Activated B cell treated with CpG ODN at 0.5 μM for 24 hours (primary cell): ENCODE results near the gene INSC. TPM values are rescaled to one million over a fixed set of nuclear protein-coding genes. Genes with fewer than 3 reads are reported as not detected.

Source experiments
- ATAC-seq: fragments of 200-7000 bp; cut with Tn5 transposase; one replicate; pipeline ENCODE4 v1.10.0; 2021; ENCODE audit warnings: low read depth, mild to moderate bottlenecking, moderate library complexity
- CTCF ChIA-PET: fragments of 350-600 bp; sonication (Branson Sonifier 250); formaldehyde crosslinking; loops from one replicate; lab custom pipeline; 2021; ENCODE audit warnings: antibody characterized with exemption; lab: Charles Lee
- POLR2A ChIA-PET: fragments of 350-600 bp; sonication (Branson Sonifier 250); formaldehyde crosslinking; loops from one replicate; lab custom pipeline; 2021; ENCODE audit warnings: antibody characterized with exemption; lab: Charles Lee
- DNase-seq: peaks from one replicate; pipeline ENCODE4 v3.0.0; 2022
- H3K27ac Mint-ChIP-seq: one replicate; pipeline ENCODE4 v1.8.0; 2020; ENCODE audit warnings: mixed read lengths
- H3K27me3 Mint-ChIP-seq: one replicate; pipeline ENCODE4 v1.8.0; 2021; ENCODE audit warnings: mixed read lengths
- H3K36me3 Mint-ChIP-seq: one replicate; pipeline ENCODE4 v1.8.0; 2021; ENCODE audit warnings: low read depth, mixed read lengths
- H3K4me1 Mint-ChIP-seq: one replicate; pipeline ENCODE4 v1.8.0; 2021; ENCODE audit warnings: mixed read lengths
- H3K4me3 Mint-ChIP-seq: one replicate; pipeline ENCODE4 v1.8.0; 2020; ENCODE audit warnings: mild to moderate bottlenecking, mixed read lengths
- H3K9me3 Mint-ChIP-seq: one replicate; pipeline ENCODE4 v1.8.0; 2020; ENCODE audit warnings: mixed read lengths
- intact Hi-C: fragments of 100-400 bp; cut with micrococcal nuclease; formaldehyde crosslinking; loops from one replicate; pipeline ENCODE4 v1.15.1; 2024
- total RNA-seq: library from RNA; stranded (reverse); gene quantifications from 2 replicates; pipeline ENCODE4 v1.2.3, GENCODE V29; 2022
- TF ChIP-seq, protein P1 (sequence below): fragments of 200-600 bp; IDR thresholded peaks from one replicate; pipeline ENCODE4 v1.8.0; 2022; ENCODE audit warnings: antibody characterized with exemption, mild to moderate bottlenecking

Gene INSC
- total RNA-seq, 1 donor from 2014 or later: not detected

DNA sequence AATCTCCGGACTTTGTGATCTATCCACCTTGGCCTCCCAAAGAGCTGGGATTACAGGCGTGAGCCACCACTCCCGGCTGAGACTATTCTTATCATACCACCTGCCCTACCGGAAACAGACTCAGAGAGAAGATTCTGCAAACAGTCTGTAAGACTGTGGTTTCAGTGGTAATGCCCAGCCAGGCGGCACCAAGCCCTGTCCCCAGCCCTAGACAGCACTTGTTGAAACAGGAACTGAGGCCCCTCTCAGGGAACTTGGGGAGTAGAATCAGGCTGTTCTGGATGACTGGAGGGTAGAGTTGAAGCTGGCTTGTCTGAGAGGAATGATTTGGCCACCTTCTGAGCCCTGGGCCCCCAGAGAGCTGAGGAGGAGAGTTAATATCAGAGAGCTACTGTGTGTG, 1.3 kb upstream of the INSC start:
- intact Hi-C loops: loop anchor here (1.0 to 10.0 kb wide), 5 partner anchors 21 to 1449 kb away; partner anchors contain the start of genes CYP2R1 and FAR1
- DNase-seq: peak; percentile 54
- Mint-ChIP-seq H3K27ac (peak overlapping the region; percentile 79), H3K36me3 (no peaks in the 10 kb centered on the region), H3K9me3 (no peaks in the 10 kb centered on the region), H3K4me3 (peak overlapping the region; percentile 70), H3K4me1 (peaks cover 77% of the 10 kb centered on the region), H3K27me3 (peaks cover 13% of the 10 kb centered on the region)
- peak; percentile 94 for ATAC-seq
- ChIA-PET POLR2A (interaction anchor here (1.1 to 2.0 kb wide), 3 partner anchors 37 to 799 kb away, joined by 3 to 7 read pairs (median 5); no protein-coding TSS in a partner anchor), CTCF (interaction anchor here (0.9 to 7.0 kb wide), 5 partner anchors 8 to 206 kb away, joined by 3 to 50 read pairs (median 3); no protein-coding TSS in a partner anchor)
- TF ChIP-seq, protein P1, sequence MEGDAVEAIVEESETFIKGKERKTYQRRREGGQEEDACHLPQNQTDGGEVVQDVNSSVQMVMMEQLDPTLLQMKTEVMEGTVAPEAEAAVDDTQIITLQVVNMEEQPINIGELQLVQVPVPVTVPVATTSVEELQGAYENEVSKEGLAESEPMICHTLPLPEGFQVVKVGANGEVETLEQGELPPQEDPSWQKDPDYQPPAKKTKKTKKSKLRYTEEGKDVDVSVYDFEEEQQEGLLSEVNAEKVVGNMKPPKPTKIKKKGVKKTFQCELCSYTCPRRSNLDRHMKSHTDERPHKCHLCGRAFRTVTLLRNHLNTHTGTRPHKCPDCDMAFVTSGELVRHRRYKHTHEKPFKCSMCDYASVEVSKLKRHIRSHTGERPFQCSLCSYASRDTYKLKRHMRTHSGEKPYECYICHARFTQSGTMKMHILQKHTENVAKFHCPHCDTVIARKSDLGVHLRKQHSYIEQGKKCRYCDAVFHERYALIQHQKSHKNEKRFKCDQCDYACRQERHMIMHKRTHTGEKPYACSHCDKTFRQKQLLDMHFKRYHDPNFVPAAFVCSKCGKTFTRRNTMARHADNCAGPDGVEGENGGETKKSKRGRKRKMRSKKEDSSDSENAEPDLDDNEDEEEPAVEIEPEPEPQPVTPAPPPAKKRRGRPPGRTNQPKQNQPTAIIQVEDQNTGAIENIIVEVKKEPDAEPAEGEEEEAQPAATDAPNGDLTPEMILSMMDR: no peak

DNA sequence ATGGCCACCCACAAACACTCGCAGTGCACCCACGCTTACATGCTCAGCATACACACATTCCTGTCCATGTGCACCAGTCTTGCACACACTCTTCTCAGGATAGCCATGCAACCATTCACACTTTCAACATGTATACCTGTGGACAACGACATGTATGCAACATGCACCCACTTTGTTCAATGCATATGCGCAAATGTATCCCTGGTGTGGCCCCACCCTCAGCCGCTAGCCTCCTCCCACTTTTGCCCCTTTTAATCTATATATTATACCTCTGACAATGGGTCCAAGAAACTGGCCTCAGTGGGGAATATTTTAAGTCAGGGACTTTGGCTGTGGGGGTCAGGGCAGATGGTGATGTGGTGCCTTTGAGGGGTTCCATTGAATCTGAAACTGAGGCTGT, 963 bp downstream of the INSC start:
- Mint-ChIP-seq H3K4me1 (peaks cover 64% of the 10 kb centered on the region), H3K9me3 (no peaks in the 10 kb centered on the region), H3K27me3 (peaks cover 17% of the 10 kb centered on the region), H3K4me3 (no peak overlapping the region), H3K36me3 (no peaks in the 10 kb centered on the region), H3K27ac (no peak overlapping the region)
- ATAC-seq: no peak
- TF ChIP-seq, protein P1: no peak
- intact Hi-C loops: loop anchor here (10.0 kb wide), 1 partner anchor 1451 kb away; the partner anchor contains the start of gene FAR1
- CTCF ChIA-PET: interaction anchor here (7.0 kb wide), 1 partner anchor 15 kb away, joined by 50 read pairs; no protein-coding TSS in a partner anchor
- DNase-seq: no peak
- POLR2A ChIA-PET: no interaction called here

DNA sequence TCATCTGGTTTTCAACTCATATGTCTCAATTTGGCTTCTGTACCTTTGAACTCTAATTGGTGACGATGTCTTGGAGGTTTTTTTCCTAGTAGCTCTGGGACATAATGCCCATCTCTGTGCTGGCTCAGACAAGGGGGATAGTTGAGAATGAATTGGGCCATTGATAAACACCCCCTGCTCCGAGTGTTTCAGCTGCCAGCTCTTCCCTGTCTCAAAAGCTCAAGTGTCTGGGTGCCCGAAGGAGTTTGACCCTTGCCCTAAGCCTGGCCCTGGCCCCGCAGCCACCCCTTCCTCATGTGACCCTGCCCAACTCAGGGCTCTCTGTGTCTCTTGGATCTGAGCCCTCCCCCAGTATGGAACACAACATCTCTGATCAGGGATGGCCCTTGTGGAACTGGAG, 3.0 kb downstream of the INSC start:
- Mint-ChIP-seq H3K4me1 (peaks cover 44% of the 10 kb centered on the region), H3K36me3 (no peaks in the 10 kb centered on the region), H3K27ac (no peak overlapping the region), H3K4me3 (no peak overlapping the region), H3K27me3 (peaks cover 17% of the 10 kb centered on the region), H3K9me3 (no peaks in the 10 kb centered on the region)
- TF ChIP-seq, protein P1: no peak
- ChIA-PET POLR2A (no interaction called here), CTCF (interaction anchor here (0.7 to 1.3 kb wide), 2 partner anchors 11 to 17 kb away, joined by 3 to 4 read pairs; no protein-coding TSS in a partner anchor)
- DNase-seq (no peak), ATAC-seq (no peak)
- intact Hi-C loops: loop anchor here (10.0 kb wide), 1 partner anchor 1453 kb away; the partner anchor contains the start of gene FAR1

DNA sequence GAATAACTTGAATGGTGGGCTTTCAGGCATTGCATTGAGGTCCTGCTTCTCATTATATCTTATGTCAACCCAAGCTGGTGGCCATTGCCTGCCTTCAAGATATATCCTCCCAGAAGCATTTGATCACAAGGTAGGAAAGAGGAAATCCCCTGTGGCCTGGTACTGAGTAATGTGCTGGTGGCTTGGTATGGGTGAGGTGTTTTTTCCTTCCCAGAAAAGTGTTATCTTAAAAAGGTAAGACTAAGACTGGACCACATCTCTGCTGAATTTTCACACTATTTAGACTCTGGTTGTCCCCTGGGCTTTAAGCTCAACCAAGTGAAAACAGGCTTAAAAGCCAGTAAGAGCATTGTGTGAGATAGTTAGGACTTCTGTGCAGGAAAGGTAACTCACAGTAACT, 3.7 kb downstream of the INSC start:
- peaks cover 37% of the 10 kb centered on the region for H3K4me1 Mint-ChIP-seq
- DNase-seq: no peak
- ChIA-PET POLR2A (no interaction called here), CTCF (interaction anchor here (1.3 kb wide), 1 partner anchor 18 kb away, joined by 4 read pairs; no protein-coding TSS in a partner anchor)
- TF ChIP-seq, protein P1: no peak
- H3K9me3 Mint-ChIP-seq: no peaks in the 10 kb centered on the region
- H3K36me3 Mint-ChIP-seq: no peaks in the 10 kb centered on the region
- intact Hi-C loops: loop anchor here (10.0 kb wide), 1 partner anchor 1454 kb away; the partner anchor contains the start of gene FAR1
- no peak for ATAC-seq
- peaks cover 23% of the 10 kb centered on the region for H3K27me3 Mint-ChIP-seq
- no peak overlapping the region for H3K27ac Mint-ChIP-seq
- no peak overlapping the region for H3K4me3 Mint-ChIP-seq

DNA sequence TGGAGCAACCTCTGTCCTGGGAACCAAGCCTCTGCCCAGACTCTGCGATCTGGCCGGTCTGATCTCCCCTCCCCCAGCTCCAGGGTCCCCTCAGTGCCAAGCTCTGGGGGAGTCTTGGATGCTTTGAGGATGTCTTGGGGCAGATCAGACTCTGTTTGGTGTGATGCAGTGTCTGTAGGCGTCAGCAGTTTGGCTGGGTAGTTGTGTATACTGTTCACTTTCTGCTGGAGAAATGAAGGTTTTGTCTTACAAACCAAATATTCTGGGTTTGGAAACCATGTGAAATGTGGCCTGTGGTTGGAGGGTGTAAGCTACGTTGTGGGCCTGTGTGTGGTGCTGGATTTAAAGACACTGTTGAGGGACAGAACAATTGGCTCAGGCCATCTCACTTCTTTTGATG, 4.6 kb downstream of the INSC start:
- TF ChIP-seq, protein P1: no peak
- no peaks in the 10 kb centered on the region for H3K36me3 Mint-ChIP-seq
- H3K9me3 Mint-ChIP-seq: no peaks in the 10 kb centered on the region
- DNase-seq: no peak
- ChIA-PET CTCF (no interaction called here), POLR2A (interaction anchor here (0.6 kb wide), 1 partner anchor 17 kb away, joined by 3 read pairs; no protein-coding TSS in a partner anchor)
- no peak overlapping the region for H3K27ac Mint-ChIP-seq
- peaks cover 28% of the 10 kb centered on the region for H3K4me1 Mint-ChIP-seq
- no peak for ATAC-seq
- peaks cover 25% of the 10 kb centered on the region for H3K27me3 Mint-ChIP-seq
- intact Hi-C loops: loop anchor here (10.0 kb wide), 1 partner anchor 1455 kb away; the partner anchor contains the start of gene FAR1
- H3K4me3 Mint-ChIP-seq: no peak overlapping the region
